Ecto neural progenitor cell (in vitro differentiated cells): ENCODE results near the gene ENOX1.
"Not testable (repeated sequence)": the region's sequence is repeated elsewhere in the genome, so short reads cannot be mapped to it uniquely, and the experiment has no call there.

ENCODE experiments used
- DNase-seq: peaks from one replicate; pipeline ENCODE4 v3.0.0-alpha.2; 2018; ENCODE audit warnings: low spot score

Gene ENOX1

GRCh38 chr13:43354153-43354945, 432.4 kb downstream of the ENOX1 start:
- DNase-seq: no peak

- DNase-seq: no peak
Measured at GRCh38 chr13:43353631-43354030, 433.1 kb downstream of the ENOX1 start.

GRCh38 chr13:43351612-43352011, 435.2 kb downstream of the ENOX1 start:
- DNase-seq: not testable (repeated sequence)

- no peak for DNase-seq
Measured at GRCh38 chr13:43348397-43348796, 438.4 kb downstream of the ENOX1 start.

- DNase-seq: no peak
Measured at GRCh38 chr13:43347877-43348276, 438.9 kb downstream of the ENOX1 start.

GRCh38 chr13:43346427-43346826, 440.3 kb downstream of the ENOX1 start:
- DNase-seq: no peak

GRCh38 chr13:43343645-43344044, 443.1 kb downstream of the ENOX1 start:
- no peak for DNase-seq

GRCh38 chr13:43339805-43340550, 446.8 kb downstream of the ENOX1 start:
- no peak for DNase-seq

- no peak for DNase-seq
Measured at GRCh38 chr13:43339145-43339804, 447.5 kb downstream of the ENOX1 start.

- no peak for DNase-seq
Measured at GRCh38 chr13:43335764-43336163, 451.0 kb downstream of the ENOX1 start.

GRCh38 chr13:43333176-43333575, 453.6 kb downstream of the ENOX1 start:
- DNase-seq: no peak

GRCh38 chr13:43331672-43332071, 455.1 kb downstream of the ENOX1 start:
- no peak for DNase-seq

GRCh38 chr13:43329702-43330101, 457.1 kb downstream of the ENOX1 start:
- no peak for DNase-seq

GRCh38 chr13:43328907-43329306, 457.9 kb downstream of the ENOX1 start:
- no peak for DNase-seq

GRCh38 chr13:43326100-43326499, 460.7 kb downstream of the ENOX1 start:
- no peak for DNase-seq

GRCh38 chr13:43325636-43326035, 461.1 kb downstream of the ENOX1 start:
- no peak for DNase-seq

- DNase-seq: no peak
Measured at GRCh38 chr13:43324129-43324528, 462.6 kb downstream of the ENOX1 start.

GRCh38 chr13:43319617-43320444, 466.9 kb downstream of the ENOX1 start:
- no peak for DNase-seq

- DNase-seq: no peak
Measured at GRCh38 chr13:43316946-43317353, 469.8 kb downstream of the ENOX1 start.

GRCh38 chr13:43316281-43316680, 470.5 kb downstream of the ENOX1 start:
- DNase-seq: no peak

GRCh38 chr13:43315522-43315921, 471.2 kb downstream of the ENOX1 start:
- no peak for DNase-seq

GRCh38 chr13:43309311-43309710, 477.5 kb downstream of the ENOX1 start:
- no peak for DNase-seq
